Caki2 (cell line): Measurements from ENCODE around the gene GRB7. TPM values are rescaled to one million over a fixed set of nuclear protein-coding genes. Genes with fewer than 3 reads are reported as not detected.
"Not testable (repeated sequence)": the region's sequence is repeated elsewhere in the genome, so short reads cannot be mapped to it uniquely, and the experiment has no call there.

ENCODE experiments used
- DNase-seq: peaks from one replicate; pipeline ENCODE4 v3.0.0-alpha.2; 2015; ENCODE audit warnings: low read depth
- in situ Hi-C: cut with HindIII; loops from 2 replicates; pipeline ENCODE4 v1.10.0; 2016; ENCODE audit warnings: low sequenced_read_pairs, low pct_unique_long_range_greater_than_20kb, mixed read lengths
- total RNA-seq: library from RNA; depleted of rRNA; stranded (reverse); fragments of >200 nt; shearing (Covaris generic); gene quantifications from 2 replicates; pipeline ENCODE4 v1.2.3, GENCODE V29; 2014; ENCODE audit warnings: low replicate concordance; rRNA removed

The GRB7 gene
- 28.3 and 29.4 TPM in 2 replicates for total RNA-seq

DNA sequence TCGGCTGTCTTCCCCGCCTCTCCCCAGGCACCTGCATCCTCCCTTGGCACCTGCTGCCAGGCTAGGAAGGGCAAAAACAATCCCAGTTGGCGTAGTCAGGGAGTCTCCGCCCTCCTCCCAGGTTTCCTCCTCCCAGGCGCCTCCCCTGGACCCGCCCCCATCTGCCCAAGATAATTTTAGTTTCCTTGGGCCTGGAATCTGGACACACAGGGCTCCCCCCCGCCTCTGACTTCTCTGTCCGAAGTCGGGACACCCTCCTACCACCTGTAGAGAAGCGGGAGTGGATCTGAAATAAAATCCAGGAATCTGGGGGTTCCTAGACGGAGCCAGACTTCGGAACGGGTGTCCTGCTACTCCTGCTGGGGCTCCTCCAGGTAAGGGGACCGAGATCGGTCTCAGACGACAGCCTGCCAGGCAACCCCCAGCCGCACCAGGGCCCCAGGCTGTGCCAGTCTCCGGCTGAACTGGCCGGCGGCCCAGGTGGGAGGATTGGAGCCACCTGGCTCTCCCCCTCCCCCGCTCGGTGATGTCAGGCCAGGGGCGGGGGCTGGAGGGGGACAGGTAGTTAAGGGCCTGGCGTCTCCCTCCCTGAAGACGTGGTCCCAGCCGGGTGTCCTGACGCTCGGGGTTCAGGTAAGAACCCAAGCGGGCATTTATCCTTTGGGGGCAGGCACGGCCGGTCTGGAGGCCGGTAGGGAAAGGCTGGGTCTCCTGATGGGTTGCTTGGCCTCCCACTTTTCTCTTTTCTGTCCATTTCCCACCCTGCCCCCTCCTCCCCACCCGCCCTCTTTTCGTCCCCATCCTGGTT, at the start of gene GRB7:
GRB7 (plus strand) TSS at position 179 of the 808 bp plus-strand sequence. CDS start 4,364 bp downstream, outside the sequence.
- in situ Hi-C loops = no loop called here
- DNase-seq = peak; percentile 66

DNA sequence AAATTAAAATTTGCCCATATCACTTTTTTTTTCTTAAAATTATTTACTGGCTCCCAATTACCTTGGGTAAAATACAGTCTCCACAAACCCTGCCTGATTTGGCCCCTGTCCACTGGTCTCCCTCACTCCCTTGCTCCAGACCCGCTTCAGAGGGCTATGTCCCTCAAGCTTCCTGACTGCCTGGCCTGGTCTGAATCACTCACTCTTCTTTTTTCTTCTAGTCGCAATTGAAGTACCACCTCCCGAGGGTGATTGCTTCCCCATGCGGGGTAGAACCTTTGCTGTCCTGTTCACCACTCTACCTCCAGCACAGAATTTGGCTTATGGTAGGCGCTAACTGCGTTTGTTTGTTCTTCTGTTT, 49.3 kb upstream of the GRB7 start:
- in situ Hi-C loops = loop anchor here (25.0 kb wide), 1 partner anchor 151 kb away; no protein-coding TSS in a partner anchor
- DNase-seq = no peak

DNA sequence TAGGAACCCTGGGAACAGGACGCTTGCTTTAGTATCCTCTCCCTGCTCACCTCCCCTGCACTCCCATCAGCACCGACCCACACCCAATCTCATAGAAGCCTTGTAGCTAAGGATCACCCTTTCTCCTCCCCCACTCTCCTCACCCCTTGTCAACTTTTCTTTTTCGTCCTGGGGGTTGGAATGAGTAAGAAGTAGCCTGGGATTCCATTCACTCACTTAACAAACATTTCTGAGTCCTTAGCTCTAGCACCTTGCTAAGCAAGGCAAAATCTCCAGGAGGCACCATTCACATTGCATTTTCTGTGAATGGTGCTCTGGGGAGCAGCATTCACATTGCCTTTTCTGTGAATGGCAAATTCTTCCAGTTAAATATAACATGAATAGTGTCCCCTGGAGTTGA, 48.8 kb upstream of the GRB7 start:
- in situ Hi-C loops = loop anchor here (25.0 kb wide), 1 partner anchor 152 kb away; no protein-coding TSS in a partner anchor
- DNase-seq = no peak

DNA sequence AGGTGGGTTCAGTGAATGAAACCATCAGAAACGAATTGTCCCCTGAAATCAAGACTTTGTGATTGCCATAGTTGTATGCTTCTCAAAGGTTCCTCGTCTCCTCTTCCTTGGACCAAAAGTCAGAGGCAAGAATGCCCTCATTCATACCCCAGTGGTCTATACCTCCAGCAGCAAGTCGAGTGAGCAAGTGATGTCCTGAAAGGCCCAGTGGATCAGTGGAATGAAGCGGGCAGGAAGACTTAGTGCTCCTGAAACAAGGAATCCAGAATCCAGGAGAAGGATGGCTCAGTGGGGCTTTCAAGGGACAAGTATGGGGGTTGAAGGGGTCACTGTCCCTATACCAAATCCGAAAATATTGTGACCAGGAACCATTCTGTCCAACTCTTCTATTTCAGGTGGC, 43.1 kb upstream of the GRB7 start:
- in situ Hi-C loops = loop anchor here (25.0 kb wide), 1 partner anchor 157 kb away; no protein-coding TSS in a partner anchor
- DNase-seq = no peak

DNA sequence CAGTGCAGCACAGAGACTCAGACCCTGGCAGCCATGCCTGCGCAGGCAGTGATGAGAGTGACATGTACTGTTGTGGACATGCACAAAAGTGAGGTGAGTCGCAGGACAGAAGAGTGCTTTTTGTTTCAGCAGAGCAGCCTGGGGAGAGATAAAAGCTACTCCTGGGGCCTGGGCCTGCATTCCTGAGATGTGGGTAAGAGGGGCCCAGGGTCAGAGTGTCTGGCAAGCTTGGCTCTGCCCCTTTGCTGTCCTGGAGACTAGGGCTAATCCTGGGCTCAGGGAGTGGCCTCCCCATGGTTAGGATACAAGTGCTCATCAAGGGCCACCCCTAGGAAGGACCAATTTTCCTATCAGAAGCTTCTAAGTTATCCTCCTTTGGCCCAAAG, 42.7 kb upstream of the GRB7 start:
- in situ Hi-C loops = loop anchor here (25.0 kb wide), 1 partner anchor 158 kb away; no protein-coding TSS in a partner anchor
- no peak for DNase-seq

DNA sequence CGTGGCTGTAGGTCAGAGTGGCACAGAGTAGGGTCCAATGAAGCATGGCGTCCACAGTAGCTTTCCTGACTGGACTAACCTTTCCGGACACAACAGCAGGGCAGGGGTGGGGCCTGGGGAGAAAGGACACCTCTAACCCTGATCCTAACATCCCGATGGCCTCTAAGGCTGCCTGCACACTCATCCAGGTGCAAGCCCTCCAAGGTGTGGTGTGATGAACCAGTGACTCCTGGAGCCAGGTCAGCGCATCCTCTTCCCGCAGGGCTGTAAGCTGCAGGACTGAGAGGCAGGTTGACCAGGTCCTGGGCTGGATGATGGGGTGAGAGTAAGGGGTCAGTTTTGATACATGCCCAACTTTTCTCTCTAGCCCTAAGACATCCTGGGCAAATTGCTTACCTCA, 41.0 kb upstream of the GRB7 start:
- DNase-seq = no peak
- in situ Hi-C loops = loop anchor here (25.0 kb wide), 1 partner anchor 159 kb away; no protein-coding TSS in a partner anchor

DNA sequence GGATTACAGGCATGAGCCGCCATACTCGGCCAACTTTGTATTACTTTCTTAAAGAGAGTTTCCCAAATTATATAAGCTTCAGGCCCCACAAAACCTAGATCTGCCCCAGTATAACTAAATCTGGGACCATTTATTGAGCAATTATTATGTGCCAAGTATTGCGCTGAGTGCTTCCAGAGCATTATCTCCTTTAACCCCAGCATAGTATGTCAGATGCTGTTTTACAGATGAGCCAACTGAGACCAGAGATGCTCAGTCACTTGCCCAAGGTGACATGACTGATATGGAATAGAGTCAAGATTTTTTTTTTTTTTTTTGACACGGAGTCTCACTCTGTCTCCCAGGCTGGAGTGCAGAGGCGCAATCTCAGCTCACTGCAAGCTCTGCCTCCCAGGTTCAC, 39.8 kb upstream of the GRB7 start:
- DNase-seq = no peak
- in situ Hi-C loops = loop anchor here (25.0 kb wide), 1 partner anchor 161 kb away; no protein-coding TSS in a partner anchor

DNA sequence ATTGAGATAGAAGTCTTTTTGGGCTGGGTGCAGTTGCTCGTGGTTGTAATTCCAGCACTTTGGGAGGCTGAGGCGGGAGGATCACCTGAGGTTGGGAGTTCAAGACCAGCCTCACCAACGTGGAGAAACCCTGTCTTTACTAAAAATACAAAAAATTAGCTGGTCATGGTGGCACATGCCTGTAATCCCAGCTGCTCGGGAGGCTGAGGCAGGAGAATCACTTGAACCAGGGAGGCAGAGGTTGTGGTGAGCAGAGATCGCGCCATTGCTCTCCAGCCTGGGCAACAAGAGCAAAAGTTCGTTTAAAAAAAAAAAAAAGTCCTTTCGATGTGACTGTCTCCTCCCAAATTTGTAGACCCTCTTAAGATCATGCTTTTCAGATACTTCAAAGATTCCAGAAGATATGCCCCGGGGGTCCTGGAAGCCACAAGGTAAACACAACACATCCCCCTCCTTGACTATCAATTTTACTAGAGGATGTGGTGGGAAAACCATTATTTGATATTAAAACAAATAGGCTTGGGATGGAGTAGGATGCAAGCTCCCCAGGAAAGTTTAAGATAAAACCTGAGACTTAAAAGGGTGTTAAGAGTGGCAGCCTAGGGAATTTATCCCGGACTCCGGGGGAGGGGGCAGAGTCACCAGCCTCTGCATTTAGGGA, 38.5 kb upstream of the GRB7 start:
- DNase-seq = not testable (repeated sequence)
- in situ Hi-C loops = loop anchor here (25.0 kb wide), 1 partner anchor 162 kb away; no protein-coding TSS in a partner anchor

DNA sequence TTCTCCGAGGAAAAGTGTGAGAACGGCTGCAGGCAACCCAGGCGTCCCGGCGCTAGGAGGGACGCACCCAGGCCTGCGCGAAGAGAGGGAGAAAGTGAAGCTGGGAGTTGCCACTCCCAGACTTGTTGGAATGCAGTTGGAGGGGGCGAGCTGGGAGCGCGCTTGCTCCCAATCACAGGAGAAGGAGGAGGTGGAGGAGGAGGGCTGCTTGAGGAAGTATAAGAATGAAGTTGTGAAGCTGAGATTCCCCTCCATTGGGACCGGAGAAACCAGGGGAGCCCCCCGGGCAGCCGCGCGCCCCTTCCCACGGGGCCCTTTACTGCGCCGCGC, 38.0 kb upstream of the GRB7 start, which contains the start of gene ERBB2:
ERBB2 (plus strand) TSS at position 247 of the 330 bp plus-strand sequence. CDS start 175 bp downstream, outside the sequence.
- peak; percentile 80 for DNase-seq
- in situ Hi-C loops = loop anchor here (25.0 kb wide), 1 partner anchor 162 kb away; no protein-coding TSS in a partner anchor

DNA sequence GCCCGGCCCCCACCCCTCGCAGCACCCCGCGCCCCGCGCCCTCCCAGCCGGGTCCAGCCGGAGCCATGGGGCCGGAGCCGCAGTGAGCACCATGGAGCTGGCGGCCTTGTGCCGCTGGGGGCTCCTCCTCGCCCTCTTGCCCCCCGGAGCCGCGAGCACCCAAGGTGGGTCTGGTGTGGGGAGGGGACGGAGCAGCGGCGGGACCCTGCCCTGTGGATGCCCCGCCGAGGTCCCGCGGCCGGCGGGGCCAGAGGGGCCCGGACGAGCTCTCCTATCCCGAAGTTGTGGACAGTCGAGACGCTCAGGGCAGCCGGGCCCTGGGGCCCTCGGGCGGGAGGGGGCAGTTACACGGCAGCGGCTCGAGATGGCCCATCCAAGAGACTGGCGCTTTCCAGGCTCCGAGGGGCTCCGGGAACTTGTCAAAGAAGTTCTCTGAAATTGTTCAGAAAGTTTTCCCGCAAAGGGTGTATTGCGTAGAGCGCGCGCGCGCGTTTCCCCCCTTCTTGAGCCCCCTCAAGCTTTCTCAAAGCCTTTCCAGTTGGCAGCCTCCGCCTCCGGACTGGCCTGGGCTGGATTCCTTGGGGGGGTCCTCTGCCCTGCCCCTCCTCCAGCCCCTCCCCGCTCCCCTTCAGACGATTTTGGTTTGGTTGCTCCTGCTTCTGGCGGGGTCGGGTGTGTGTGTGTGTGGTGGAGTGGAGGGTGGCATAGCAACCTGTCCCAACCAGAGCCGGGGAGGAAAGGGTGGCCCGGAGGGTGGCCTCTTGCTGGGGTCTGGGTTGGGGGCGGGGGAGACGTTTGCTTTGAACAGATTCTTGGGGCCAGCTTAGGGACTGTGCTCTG, 37.4 kb upstream of the GRB7 start:
- DNase-seq = peak; percentile 37
- in situ Hi-C loops = no loop called here

DNA sequence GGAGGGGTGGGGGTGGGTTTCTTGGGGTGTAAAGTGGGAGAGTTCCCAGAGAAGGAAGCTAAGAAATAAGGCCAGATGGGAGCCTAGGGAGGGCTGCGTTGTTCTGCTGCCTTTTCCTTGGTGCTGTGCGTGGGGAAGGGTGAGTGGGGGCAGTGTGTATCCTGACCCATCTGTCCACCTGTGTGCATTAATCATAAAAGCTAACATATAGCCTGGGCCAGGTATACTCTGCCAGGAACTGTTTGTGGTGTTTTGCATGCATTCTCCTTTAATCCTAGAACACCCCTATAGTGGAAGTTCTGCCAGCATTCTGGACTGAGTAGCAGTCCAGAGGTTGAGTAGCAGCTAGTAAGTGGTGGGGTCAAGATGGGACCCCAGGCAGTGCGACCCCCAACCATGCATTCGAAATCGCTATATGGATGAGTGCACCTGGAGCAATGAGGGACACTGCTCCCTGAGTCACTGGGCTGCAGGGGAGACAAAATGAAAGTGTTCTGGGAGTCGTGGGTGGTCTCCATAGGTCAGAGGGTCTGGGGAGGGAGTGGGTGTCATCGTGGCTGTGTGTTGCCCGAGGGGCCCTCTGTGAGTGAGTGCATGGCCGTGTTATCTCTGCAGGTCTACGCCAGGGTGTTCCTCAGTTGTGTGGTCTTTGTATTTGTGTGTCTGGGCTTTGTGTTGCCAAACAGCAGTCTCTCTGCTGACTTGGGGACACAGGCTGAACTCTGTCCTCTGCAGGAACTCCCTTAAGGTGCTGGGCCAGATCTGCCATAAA, 36.5 kb upstream of the GRB7 start:
- in situ Hi-C loops = no loop called here
- DNase-seq = peak; percentile 7

DNA sequence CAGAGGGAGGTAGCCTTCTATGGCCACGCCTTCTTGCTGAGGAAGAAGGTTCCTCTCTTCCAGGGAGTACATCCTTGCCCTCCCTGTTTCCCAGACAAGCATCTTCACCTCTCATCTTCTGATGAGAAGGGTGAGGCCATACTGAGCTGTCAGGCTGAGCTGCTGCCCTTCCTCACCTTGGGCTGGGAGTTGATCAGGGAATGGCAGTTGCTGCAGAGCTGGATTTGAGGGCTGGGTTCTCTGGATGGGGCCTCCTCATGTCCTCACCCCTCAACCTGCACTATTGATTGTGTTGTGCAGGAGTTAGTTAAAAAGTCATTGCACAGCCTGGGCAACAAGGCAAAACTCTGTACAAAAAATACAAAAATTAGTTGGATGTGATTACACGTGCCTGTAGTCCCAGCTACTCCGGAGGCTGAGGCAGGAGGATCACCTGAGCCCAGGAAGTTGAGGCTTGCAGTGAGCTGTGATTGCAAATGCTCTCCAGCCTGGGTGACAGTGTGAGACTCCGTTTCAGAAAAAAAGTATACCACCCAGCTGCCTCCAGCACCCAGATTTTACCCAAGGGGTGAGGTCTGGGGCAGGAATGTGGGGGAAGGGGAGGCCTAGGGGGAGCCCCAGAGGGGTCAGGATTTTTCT, 35.8 kb upstream of the GRB7 start:
- in situ Hi-C loops = no loop called here
- no peak for DNase-seq

DNA sequence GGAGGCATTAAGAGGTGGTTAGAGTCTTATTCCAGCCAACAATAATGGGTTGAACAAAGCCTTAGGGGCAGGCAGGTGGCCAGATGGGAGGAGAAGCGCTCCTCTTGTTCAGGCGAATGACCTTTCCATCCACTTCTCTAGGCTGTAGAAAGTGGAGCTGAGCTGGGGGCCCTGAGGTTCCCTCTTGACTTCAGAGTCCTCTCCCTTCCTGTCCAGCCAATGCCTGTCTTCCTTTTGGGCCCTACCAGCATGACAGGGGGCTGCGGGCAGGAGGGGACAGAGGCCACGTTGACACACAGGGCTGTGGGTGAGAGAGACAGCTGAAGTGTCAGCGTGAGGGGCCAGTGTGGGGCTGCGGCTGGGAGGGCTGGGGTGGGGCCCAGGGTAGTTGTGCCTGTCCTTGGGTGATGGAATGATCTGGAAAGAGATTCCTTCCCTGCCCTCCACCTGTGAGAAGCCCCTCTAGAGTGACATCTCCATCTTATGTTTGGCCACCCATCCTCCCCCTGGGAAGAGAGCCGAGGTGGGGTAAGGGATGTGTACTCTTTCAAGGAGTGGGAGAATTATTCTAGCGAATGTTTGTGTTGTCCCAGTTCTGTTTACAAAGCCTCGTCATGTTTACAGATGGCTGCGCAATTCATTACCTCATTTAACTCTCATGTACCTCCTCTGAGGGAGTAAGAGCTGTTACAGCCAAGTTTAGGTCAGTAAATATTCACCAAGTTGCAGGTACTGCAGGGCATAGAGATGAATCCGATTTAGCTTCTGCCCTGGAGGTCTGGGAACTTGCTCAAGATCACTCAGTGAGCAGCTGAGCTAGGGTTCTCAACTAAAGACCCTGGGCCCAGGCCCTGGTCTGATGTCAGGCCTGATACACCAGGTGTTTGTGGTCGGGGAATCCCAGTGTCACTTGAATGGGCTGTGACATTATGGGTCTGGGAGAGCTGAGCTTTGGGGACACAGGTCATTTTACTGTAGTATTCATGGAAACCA, 34.5 kb upstream of the GRB7 start:
- DNase-seq = no peak
- in situ Hi-C loops = no loop called here

DNA sequence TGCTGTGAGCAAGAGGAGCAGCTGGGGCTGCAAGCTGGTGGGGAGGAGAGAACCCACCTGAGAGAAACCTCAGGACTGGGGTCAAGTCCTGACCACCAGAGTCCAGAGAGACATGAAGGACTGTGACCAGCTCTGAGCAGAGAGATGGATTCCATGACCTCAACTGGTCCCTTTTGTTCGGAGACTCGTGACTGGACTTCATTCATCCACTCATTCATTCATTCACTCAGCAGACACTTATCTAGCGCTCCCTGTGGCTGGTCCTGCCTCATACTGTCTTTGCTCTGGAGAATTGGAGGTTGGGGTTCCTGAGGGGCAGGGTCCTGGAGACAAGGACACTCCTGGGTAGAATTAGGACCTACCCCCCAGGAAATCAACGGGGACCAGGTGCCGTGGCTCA, 33.8 kb upstream of the GRB7 start:
- in situ Hi-C loops = no loop called here
- no peak for DNase-seq

DNA sequence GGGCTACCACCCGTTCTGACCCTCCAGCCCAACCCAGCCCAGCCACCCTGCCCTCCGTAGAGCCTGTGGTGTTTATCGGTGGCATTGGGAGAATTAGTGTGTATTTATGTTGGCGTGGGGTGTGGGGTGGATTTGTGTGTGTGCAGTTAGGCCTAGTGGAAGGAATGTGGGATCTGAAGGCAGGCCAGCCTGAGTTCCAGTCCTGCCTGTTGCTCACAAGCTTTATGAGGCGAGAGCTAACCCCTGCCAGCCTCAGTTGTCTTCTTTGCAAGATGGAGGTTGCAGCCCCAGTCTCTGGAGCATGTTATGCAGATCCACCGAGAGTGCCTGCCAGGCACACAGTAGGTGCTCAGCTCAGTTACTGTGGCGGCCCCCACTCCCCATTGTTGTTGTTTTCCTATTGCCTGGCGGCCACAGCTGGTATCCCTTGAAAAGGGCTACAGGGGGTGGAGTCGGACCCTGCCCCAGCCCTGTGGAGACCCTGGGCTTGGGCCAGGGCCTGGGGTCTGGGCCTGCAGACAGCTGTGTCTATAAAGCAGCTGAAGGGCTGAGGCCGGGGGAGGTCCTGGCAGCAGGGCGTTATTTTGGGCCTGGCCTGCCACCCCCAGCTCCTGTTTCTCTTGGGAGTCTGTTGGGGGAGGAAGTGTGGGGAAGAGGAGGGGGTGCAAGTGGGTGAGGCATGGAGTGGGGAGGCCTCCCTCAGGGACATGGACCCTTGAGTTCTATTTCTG, 32.8 kb upstream of the GRB7 start:
- no peak for DNase-seq
- in situ Hi-C loops = no loop called here
